T-helper 2 cell (primary cell): Measurements from ENCODE around the gene KIAA0232.
"Not testable (repeated sequence)": the region's sequence is repeated elsewhere in the genome, so short reads cannot be mapped to it uniquely, and the experiment has no call there.

Experiments used
- DNase-seq, 5 experiments: peaks; one replicate each; pipeline versions ENCODE4 v3.0.0 to v3.0.0-alpha.2; 2012 to 2022

Gene KIAA0232

DNA sequence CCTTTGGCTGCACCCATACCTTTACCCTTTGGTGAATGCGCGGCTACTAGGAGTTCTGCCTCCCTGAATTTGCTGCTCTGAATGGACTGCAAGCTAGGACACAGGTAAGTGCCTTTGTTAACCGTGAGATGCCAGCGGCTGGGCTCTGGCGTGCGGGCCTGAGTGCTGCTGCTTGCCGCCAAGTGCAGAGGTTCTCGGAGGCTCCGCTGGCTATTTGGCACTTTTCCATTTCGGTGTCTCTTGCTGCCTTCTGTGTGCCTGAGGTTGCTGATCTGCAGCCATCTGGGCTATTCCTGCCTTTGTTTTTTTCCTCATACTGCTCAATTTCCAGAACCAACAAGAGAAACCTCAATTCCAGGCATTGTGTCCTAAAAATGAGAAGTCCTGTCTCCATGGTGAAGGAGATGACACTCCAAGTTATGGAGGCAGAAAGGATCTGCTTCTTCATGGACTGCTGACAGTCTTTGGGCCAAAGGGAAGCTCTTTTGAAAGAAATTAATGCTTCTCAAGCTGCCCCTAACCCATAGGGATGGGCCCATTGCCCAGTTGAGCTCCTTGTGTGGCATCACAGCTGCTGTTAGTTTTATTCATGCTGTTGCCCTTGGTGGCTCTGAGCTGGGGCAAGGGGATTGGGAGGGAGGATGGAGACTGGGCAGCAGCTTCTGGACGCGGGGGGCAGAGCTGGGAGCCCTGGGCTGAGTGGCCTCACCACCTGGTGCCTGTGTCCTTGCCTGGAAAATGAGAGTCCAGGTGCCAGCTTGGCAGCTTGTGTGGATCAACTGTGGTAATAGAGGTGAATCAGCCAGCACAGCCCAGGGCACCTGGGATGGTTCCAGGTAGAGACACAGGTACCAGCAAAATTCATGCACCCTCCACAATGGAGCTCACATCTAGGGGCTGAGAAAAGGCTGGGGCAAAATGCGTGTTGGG is 123.3 kb downstream of the KIAA0232 start:
- DNase-seq: no peak

DNA sequence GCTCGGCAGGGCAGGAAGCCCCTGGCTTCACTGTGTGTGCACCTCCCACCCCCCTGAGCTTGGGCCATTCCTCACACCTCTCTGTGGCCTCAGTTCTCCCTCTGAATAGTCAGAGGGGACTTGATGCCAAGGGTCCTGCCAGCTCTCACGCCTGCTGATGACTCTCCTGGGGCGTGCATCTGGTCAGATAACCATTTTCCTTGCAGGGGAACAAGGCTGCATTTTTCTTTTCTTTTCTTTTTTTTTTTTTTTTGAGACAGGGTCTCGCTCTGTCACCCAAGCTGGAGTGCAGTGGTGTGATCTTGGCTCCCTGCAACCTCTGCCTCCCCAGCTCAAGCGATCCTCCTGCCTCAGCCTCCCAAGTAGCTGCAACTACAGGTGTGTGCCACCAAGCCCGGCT is 124.0 kb downstream of the KIAA0232 start:
- DNase-seq: not testable (repeated sequence)

DNA sequence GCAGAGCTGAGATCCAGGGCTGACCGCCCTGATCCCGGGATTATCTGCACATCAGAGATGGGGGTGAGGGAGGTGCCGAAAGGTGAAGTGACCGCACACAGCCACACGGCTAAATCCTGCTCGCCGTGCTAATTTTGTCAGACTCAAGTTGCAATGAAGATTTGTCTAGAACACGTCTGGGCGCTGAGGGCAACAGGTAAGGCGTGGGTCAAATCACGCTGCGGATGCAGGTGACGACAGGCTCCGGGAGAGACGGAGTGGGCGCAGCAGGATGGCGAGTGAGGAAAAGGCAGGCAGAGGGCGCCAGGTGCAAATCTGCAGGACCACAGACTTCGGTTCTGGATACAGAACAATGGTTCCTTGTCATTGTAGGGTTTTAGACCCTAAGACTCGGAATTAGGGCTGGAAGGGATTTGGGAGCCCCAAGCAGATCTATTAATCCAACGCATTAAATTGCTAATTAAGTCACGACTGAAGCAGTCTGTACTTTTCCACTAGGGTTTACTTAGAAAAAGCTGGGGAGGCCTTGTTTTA is 125.2 kb downstream of the KIAA0232 start:
- DNase-seq: no peak

DNA sequence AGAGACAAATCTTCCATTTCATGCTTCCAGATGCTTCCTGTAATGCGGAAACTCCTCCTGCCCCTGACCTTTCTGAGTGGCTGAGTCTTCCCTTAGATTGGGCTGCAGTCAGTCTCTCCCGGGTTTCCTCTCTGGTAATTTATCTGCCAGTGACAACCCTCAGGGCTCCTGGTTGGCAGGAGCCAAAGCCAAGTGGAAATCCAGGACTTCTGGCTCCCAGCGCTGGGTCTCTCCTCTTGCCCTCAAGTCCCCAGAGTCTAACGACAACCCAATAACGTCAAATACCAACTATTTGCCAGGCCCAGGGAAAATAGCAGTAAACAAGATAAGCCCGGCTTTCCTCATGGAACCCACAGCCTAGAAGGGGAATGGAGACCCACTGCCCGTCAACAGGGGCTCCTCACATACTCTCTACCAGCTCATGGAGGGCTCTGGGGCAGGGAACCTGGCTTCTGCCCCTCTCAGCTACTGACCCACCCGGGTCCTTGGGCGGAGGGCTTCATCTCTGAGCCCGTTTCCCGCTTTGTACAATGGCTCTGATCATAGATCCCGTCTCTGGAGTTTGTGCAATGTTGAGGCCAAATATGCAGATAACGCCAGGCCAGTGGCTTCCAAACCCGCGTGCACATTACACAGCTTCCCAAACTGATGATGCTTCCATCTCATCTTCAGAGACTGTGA is 126.0 kb downstream of the KIAA0232 start:
- no peak for DNase-seq

DNA sequence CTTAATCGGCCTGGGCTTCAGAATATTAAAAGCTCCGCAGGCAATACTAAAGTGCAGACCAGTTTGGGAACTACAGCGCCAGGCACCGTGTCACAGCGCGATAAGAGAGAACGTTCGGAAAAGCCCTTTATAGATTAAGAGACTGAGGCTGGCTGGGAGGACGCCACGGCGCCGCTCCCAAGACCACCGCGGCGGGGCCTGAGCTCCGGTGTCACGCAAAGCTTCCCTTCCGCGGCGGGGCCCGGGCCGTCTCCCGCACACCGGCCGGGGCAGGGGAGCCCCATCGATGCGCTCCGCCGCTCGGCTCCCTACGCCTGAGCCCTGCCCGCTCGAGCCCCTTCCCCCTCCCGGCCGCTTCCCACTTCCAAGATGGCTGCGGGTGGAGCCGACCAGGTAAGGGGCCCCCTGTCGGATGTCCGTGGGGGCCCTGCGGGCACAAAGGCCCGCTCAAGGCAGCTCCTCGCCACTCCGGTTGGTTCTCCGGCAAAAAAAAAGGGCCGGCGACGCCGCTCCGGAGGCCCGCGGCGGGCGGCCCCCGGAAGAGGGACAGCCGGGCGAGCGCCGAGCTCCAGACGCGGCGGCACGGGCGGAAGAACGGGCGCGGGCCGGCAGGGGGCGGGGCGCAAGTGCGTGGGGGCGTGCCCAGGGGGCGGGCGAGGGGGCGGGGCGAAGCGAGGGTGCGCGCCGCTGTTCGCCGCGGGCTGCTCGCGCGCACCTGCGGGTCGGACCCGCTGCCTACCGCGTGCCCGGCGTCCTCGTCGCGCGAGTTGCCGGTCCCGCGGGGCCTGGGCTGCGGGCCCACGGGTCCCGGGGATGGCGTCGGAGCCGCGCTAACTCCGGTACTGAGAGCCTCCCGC is 126.8 kb downstream of the KIAA0232 start, which contains the start of gene TBC1D14:
TBC1D14 (plus strand) TSS at position 714 of the 857 bp plus-strand sequence. CDS start 13,564 bp downstream, outside the sequence.
- DNase-seq: peak; percentile 76 to 92 (median 82)

DNA sequence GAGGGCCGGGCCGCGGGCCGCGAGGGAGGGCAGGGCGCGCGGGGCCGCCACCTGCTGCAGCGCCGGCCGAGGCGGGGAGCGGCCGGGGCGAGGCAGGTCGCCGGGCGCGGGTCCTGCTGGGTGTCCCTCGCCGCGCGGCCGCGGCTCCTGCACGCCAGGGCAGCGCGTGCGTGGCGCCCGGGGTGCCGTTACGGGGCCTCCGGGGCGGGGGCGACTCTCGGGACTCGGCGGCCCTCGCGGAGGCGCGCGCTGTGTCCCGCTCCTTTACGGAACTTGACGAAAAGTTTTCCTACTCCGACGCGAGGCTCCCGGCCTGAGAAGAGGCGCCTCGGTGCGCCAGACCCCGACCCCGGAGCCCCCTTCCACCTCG is 127.4 kb downstream of the KIAA0232 start:
- DNase-seq: peak in 2 of 5 experiments; percentile 39 to 55

DNA sequence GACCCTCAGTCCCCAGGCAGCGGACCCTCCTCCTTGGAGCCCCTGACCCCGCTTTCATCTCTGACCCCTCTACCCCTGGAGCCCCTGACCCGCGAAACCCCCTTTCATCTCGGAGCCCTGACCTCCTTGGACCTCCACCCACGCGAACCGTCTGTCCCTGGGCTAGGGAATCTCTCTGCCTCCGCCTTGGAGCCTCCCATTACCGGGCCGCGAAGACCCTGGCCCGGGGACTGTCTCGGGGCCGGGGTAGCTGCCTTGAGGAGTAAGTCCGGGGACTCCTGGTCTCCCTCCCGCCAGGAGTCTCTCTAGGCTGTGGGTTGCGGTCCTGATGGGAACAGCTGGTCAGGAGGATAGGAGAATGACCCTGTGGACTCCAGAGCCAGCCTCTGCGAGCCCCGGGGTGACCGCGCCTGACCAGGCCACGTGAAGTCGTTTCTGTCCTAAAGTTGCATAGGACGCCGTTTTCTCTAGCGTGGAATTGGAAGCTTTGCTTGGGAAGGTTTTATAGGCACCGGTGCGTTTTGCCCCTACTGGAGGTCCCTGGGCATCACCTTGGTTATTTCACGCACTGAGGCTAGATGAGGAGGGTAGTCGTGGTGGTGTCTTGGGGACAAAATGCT is 127.9 kb downstream of the KIAA0232 start:
- no peak for DNase-seq

DNA sequence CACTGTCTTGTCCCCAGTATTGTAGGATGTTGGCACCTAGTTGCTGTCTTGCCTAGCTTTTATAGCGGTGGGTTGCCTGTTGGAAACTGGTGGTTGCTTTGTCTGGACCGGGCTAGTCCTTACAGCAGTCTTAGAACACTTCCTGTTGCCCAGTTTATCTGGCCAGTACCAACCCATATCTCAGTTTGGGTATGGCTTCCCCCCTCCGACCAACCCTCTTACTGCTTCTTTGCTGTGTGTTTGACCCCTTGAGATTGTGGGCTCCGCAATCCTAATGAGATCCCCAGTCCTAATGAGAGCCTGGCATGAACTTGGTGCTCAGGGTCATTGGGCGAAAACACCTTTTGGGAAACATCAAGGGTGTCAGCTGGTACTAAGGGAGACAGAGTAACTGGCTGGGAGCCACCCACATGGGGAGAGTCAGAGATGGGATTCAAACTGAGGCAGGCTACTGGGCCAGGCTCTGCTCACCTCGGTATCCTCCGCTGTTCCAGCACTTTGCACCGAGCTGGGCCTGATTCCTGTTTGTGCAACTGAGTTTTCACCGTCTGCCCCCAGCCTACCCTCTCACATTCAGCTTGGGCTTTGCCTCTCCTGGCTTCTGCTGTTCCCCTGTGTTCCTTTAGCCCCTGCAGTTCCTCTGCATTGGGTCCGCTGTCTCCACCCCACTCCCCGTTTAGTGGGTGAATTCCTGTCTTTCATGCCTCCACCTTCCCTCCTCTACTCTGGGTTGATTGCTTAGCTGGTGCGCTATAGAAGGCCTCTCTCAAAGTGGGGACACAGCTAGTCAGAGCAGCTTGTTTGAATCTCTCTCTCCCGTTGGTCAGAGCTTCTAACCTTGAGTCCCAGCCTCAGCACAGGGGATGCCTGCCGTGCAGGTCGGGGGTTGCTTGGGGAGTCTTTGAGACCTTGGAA is 128.7 kb downstream of the KIAA0232 start:
- DNase-seq: no peak

DNA sequence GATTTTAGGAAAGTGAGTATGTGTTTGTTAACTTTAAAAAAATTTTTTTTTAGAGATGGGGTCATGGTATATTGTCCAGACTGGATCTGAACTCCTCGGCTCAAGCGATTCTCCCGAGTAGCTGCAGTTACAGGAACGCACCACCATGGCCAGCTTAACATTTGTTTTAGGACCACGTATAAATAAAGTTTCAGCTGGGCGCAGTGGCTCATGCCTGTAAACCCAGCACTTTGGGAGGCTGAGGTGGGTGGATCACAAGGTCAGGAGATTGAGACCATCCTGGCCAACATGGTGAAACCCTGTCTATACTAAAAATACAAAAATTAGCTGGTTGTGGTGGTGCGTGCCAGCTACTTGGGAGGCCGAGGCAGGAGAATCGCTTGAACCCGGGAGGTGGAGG is 129.4 kb downstream of the KIAA0232 start:
- DNase-seq: not testable (repeated sequence)

DNA sequence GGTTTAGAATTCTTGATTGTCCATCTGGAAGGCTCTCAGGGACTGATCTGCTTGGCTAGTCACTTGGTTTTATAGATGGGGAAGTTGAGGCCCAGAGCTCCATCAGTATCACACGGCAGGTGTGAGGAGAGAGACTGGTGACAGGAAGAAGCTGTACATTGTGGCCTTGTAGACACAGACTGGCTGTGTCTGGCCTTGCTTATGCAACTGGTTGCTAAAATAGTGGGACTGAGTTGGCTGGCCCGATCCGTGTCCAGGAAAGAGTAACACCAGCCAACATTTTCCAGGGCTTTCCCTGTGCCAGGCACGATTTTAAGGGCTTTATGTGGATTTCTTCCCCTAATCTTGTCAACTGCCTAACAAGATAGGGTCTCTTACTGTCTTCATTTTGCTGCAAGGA is 129.9 kb downstream of the KIAA0232 start:
- no peak for DNase-seq

DNA sequence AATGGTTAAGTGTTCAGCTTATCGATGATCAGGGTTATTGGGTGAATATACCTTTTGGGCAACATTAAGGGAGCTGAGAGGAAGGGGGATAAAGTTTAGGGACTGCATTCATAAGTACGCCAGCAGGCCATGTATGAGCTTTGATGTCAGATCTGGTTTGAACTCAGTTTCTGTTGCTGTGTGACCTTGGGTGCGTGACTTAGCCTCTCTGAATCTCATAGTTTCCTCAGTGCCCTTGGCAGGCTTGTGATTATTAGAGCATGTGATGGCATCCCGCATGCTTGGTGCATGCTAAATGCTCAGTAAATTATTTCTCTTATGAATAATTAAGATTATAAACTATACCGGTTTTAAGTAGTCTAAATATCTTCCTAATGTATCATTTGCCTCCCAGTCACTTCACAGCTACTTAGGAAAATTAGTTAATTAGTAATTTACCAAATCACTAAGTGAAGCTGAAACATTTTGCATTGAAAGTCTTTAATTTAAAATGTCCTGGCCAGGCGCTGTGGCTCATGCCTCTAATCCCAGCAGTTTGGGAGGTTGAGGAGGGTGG is 130.9 kb downstream of the KIAA0232 start:
- no peak for DNase-seq

DNA sequence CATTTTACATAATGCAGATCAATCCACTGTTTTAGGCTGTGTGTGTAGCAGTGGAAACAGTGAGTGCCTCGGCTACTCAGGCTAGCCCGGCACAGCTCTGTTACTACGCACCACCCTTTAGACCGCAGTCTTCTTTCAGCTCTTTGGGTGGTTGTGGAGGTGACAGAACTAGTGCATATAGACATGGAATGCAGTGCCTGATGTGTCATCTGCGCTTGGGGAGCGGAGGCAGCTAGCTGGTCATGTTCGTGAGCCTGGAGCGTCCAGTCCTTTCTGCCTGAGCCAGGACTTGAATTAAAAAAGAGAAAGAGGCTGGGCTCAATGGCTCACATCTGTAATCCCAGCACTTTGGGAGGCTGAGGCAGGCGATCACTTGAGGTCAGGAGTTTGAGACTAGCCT is 131.9 kb downstream of the KIAA0232 start:
- DNase-seq: no peak

DNA sequence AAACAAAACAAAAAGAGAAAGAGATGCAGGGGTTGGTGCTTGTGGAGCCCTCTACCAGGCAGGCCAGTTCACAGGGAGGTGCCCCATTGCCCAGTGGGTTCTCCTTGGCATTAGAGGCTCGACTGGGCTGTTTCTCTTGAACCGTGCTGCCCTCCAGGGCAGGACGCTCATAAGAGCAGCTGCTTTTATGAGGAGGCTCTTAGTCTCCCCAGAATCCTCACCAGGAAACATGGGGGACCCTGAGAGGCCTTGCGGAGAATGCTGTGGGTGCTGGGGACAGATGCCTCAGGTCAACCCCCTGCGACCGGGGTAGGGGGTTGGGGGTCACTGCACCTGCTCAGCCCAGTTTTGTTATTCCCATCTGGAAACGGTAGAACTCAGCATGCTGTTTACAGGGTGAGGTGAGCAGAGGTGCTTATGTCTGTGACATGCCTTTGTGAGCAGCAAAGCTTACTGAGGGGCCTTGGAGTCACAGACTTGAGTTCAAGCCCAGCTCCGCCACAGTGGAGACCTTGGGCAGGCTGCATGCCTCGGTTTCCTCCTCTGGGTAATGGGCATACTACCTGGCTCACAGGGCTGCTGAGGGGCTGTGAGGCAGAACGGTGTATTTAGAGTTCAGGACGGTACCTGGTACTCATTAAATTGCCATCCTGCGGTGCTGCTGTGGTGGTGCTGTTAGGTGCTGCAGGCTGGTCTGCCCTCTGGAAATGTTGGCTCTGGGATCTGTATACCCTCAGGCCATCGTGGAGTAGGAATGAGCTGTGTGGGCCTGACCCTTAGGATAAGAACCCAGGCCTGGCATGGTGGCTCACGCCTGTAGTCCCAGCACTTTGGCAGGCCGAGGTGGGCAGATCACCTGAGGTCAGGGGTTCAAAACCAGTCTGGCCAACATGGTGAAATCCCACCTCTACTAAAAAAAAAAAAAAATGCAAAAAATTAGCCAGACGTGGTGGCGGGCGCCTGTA is 132.8 kb downstream of the KIAA0232 start:
- DNase-seq: no peak

DNA sequence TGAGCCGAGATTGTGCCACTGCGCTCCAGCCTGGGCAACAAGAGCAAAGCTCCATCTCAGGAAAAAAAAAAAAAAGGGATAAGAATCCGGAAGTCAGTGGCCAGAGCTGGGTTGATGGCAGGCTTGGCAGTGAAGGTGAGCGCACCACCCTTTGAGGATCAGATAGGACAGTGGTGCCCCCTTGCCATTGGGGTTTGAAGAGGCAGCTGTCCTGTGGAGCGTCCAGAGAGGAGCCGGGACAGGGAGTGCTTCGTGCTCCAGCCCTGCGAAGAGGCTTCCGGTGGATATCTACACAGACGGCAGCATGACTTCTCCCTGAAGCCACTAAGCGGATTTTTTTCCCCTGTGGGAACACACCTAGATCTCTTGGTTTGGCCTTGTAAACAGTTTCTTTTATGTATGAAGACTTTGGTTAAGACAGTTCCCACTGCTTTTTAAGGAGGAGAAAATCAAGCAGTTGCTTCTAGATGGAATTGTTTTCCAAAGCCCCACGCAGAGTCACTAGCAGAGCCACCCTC is 133.6 kb downstream of the KIAA0232 start:
- DNase-seq: no peak

DNA sequence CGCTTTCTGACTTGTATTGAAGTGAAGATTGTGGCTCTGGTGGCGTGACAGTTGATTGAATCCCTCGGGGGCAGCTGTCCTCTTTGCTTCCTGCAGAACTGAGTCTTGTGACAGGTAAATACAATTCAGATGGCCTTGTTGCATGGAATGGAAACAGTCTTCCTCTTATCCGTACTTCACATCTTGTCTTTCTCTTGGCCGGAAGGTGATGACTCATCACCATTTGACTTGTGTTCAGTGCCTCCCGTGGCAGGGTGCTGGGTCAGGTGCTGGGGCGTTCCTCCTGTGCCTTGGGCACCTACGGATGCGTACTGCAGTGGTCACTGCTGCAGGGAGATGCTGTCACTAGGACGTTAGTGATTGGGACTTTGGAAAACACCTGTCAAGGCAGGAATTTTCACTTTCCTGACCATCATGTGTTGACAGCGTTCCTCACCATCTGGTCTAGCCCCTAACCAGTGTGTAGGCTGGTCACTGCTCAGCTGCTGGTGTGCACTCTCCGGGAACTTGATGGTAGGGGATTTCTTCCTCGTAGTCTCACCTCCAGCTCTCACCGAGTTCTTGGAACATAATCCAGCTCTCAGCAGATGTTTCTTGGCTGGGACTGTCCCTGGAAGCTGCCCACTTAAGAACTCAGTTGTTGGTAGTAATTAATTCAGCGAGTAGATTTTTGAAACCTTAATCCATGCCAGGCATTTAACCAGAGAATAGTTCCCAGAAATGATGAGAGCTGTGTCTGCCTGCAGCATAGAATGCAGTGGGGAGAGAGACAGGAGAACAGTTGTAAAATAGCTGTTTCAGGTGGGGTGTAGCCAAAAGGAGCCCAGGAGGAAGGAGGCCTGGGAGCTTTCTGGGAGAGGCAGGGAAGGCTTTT is 134.3 kb downstream of the KIAA0232 start:
- peak in 4 of 5 experiments; percentile 36 to 92 (median 50) for DNase-seq

DNA sequence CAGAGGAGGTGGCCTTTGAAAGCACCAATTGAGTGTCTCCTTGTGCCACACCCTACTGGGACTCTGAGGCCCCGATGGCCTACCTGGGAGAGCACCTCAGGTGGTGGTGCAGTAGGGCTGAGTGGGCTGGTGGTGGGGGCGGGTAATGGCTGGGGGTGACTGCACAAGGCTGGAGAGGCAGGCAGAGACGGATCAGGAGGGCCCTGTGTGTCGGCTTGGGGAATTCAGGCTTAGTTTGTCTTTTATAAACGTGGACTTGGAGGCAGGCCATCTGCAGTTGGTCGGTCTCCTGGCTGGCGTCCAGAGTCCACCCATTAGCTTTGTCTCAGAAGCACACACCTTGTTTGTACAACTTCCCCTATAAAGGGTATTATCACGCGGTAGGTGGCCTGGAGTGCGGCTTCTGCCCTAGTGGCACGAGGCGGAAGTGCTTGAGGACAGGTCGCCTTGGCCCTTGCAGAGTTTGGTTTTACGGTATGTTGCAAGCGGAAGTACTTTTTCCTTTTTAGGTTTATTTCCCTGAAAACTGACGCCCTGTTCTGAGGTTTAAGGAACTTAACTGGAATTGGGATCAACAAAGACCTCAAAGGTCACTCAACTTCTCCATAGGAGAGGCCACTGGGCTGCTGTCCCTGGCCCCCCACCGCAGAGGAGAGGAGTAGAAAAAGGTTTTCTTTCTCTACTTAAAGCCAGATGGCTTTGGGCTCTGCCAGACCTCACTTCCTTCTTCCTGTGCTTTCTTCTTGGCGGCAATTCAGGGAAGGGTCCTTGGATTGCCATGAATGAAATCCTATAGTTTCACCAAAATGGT is 135.1 kb downstream of the KIAA0232 start:
- peak in 1 of 5 experiments; percentile 60 for DNase-seq

DNA sequence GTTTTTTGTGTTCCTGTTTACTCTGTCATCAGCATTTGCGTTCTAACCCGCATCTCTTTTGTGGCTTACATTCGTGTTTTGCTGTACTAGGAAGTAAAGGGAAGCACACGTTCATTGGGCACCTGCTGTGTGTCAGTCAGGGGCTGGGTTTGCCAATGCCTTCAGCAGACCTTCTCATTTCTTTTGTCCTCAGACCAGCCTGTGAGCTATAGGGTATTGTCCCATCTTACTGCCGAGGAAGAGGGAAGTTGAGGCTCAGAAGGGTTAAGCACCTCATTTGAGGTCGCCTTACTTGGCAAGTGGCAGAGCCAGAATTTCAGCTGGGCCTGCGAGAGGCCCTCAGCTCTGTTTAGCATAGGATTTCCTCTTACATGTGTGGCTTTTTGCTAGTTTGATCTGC is 135.8 kb downstream of the KIAA0232 start:
- DNase-seq: peak in 1 of 5 experiments; percentile 62
